Progenitor cell of endocrine pancreas (in vitro differentiated cells): ENCODE results near the gene ATP10A. TPM values are rescaled to one million over a fixed set of nuclear protein-coding genes. Genes with fewer than 3 reads are reported as not detected.
A peak's percentile ranks its signal among the peaks of the same experiment; 100 is the strongest.

ENCODE experiments used
- DNase-seq: peaks from one replicate; pipeline ENCODE4 v3.0.0; 2021; ENCODE audit warnings: low spot score; ENCODE audit not compliant: unreplicated experiment
- H3K27ac Mint-ChIP-seq: 2 replicates; pipeline ENCODE4 v1.8.0; 2021; ENCODE audit warnings: mild to moderate bottlenecking, moderate library complexity, mixed read lengths
- H3K27me3 Mint-ChIP-seq: 2 replicates; pipeline ENCODE4 v1.8.0; 2021; ENCODE audit warnings: mixed read lengths
- H3K36me3 Mint-ChIP-seq: 2 replicates; pipeline ENCODE4 v1.8.0; 2022; ENCODE audit warnings: mixed read lengths; ENCODE audit not compliant: insufficient read depth
- H3K4me1 Mint-ChIP-seq: 2 replicates; pipeline ENCODE4 v1.8.0; 2021; ENCODE audit warnings: low read depth, mixed read lengths
- H3K4me3 Mint-ChIP-seq: 2 replicates; pipeline ENCODE4 v1.8.0; 2021; ENCODE audit warnings: low read depth, mild to moderate bottlenecking, moderate library complexity, mixed read lengths
- H3K9me3 Mint-ChIP-seq: 2 replicates; pipeline ENCODE4 v1.8.0; 2021; ENCODE audit warnings: low read depth, mixed read lengths
- CTCF ChIP-seq: fragments of 200-600 bp; sonication (generic); IDR thresholded peaks from one replicate; pipeline ENCODE4 v1.5.0; 2021; ENCODE audit warnings: antibody characterized with exemption, mild to moderate bottlenecking; ENCODE audit not compliant: unreplicated experiment
- total RNA-seq: library from RNA; stranded (reverse); gene quantifications from 2 replicates; pipeline ENCODE4 v1.2.1, GENCODE V29; 2021

ATP10A gene
- total RNA-seq, 1 donor from 2014 or later, result 0.07 TPM

GRCh38 chr15:25742776-25743547 lies 120.2 kb downstream of the ATP10A start:
- Mint-ChIP-seq H3K4me1 (peaks cover 3% of the 10 kb centered on the region), H3K9me3 (no peaks in the 10 kb centered on the region), H3K4me3 (no peak overlapping the region), H3K27me3 (peaks cover 6% of the 10 kb centered on the region), H3K36me3 (no peaks in the 10 kb centered on the region), H3K27ac (no peak overlapping the region)
- DNase-seq, result no peak
- TF ChIP-seq CTCF, result no peak

GRCh38 chr15:25742041-25742730 lies 120.9 kb downstream of the ATP10A start:
- peaks cover 5% of the 10 kb centered on the region for H3K4me1 Mint-ChIP-seq
- H3K27me3 Mint-ChIP-seq, result peaks cover 6% of the 10 kb centered on the region
- TF ChIP-seq CTCF, result no peak
- no peak for DNase-seq
- H3K4me3 Mint-ChIP-seq, result no peak overlapping the region
- no peaks in the 10 kb centered on the region for H3K36me3 Mint-ChIP-seq
- H3K27ac Mint-ChIP-seq, result no peak overlapping the region
- H3K9me3 Mint-ChIP-seq, result no peaks in the 10 kb centered on the region

GRCh38 chr15:25741256-25741580 lies 121.9 kb downstream of the ATP10A start:
- H3K4me1 Mint-ChIP-seq, result peaks cover 5% of the 10 kb centered on the region
- H3K4me3 Mint-ChIP-seq, result no peak overlapping the region
- H3K27me3 Mint-ChIP-seq, result peaks cover 6% of the 10 kb centered on the region
- H3K36me3 Mint-ChIP-seq, result no peaks in the 10 kb centered on the region
- no peaks in the 10 kb centered on the region for H3K9me3 Mint-ChIP-seq
- TF ChIP-seq CTCF, result no peak
- no peak overlapping the region for H3K27ac Mint-ChIP-seq
- DNase-seq, result no peak

- Mint-ChIP-seq H3K36me3 (no peaks in the 10 kb centered on the region), H3K27ac (no peak overlapping the region), H3K27me3 (peaks cover 6% of the 10 kb centered on the region), H3K9me3 (no peaks in the 10 kb centered on the region), H3K4me1 (peaks cover 5% of the 10 kb centered on the region), H3K4me3 (no peak overlapping the region)
- TF ChIP-seq CTCF, result no peak
- no peak for DNase-seq
These were observed 122.5 kb downstream of the ATP10A start for GRCh38 chr15:25740383-25741255.

GRCh38 chr15:25739687-25740121 lies 123.4 kb downstream of the ATP10A start:
- Mint-ChIP-seq H3K36me3 (no peaks in the 10 kb centered on the region), H3K9me3 (no peaks in the 10 kb centered on the region), H3K27ac (no peak overlapping the region), H3K27me3 (peaks cover 6% of the 10 kb centered on the region), H3K4me1 (peaks cover 5% of the 10 kb centered on the region), H3K4me3 (no peak overlapping the region)
- DNase-seq, result no peak
- peak; percentile 27 for TF ChIP-seq CTCF
